Ecto neural progenitor cell (in vitro differentiated cells): ENCODE measurements around the gene TSSK6.

Source experiments
- DNase-seq: peaks from one replicate; pipeline ENCODE4 v3.0.0-alpha.2; 2018; ENCODE audit warnings: low spot score

TSSK6 gene

GRCh38 chr19:19544954-19545591 is 29.7 kb upstream of the TSSK6 start:
- DNase-seq = no peak

GRCh38 chr19:19544257-19544953 is 29.1 kb upstream of the TSSK6 start:
- DNase-seq = no peak

- no peak for DNase-seq
Measured at GRCh38 chr19:19543640-19544039, 28.3 kb upstream of the TSSK6 start.

DNA sequence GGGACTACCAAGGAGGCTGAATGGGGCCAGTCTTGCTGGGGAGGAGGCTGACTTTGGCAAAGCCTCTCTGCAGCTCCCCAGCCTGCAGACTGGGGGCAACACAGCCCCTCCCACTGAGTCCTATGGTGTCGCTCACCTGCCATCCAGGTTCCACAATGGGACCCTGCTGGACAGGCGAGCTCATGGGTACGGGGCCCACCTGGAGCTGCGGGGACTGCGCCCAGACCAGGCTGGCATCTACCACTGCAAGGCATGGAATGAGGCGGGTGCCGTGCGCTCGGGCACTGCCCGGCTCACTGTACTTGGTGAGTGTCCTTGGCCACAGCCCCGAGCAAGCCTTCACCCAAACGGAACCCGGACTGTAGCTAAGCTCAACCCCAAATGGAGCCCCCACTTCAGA is 27.8 kb upstream of the TSSK6 start:
- DNase-seq = no peak

DNA sequence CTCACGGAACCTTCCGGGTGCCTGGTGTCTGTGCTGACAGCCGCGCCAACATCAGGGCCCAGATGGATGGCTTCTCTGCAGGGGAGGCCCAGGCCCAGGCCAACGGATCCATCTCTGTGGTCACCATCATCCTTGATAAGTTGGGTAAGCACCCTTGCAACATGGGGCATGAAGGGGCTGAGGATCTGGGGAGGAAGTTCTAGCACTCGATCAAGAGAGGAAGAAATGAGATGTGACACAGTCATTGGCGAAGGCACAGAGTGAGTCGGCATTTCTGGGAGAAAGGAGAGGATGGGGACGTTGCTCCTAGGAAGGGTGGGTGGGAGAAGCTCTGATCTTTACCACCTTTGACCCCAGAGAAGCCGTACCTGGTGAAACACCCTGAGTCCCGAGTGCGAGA is 27.2 kb upstream of the TSSK6 start:
- no peak for DNase-seq

DNA sequence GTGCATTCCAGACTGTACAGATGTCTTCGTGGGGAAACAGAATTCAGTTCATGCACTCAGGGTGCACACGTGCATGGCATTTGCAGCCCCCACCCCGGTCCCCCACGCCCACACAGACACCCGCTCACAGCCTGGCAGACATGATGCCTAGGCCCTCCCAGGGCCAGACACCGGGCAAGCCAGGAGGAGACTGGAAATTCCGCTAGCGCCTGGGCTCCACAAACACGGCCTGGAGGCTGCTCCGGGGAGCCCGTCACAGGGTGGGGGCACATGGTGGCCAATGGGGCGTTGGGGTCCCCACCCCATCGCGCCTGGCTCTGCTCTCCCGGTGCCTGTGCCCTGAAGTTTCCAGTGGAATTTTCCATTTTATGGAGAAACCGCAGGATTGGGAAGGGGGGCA is 26.3 kb upstream of the TSSK6 start:
- DNase-seq = no peak

- peak; percentile 82 for DNase-seq
Measured at GRCh38 chr19:19540715-19541515, 25.6 kb upstream of the TSSK6 start.

- peak; percentile 79 for DNase-seq
Measured at GRCh38 chr19:19540064-19540714, 24.8 kb upstream of the TSSK6 start.

DNA sequence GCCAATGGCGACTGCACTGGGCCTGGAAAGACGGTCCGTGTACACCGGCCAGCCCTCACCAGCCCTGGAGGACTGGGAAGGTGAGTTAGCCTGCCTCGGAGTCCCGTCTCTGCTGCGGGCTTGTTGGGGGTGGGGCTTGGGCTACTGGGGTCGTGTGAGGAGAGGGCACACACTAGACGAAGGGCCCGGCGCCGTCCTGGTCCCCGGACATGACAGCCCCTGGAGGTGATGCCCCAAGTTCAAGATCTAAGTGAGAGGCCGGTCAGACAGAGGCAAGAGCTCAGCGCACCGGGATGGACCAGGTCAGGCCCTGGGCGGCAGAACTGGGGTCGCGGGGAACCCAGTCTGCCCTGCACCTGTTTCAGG is 24.3 kb upstream of the TSSK6 start:
- no peak for DNase-seq

GRCh38 chr19:19538785-19539166 is 23.4 kb upstream of the TSSK6 start:
- no peak for DNase-seq

DNA sequence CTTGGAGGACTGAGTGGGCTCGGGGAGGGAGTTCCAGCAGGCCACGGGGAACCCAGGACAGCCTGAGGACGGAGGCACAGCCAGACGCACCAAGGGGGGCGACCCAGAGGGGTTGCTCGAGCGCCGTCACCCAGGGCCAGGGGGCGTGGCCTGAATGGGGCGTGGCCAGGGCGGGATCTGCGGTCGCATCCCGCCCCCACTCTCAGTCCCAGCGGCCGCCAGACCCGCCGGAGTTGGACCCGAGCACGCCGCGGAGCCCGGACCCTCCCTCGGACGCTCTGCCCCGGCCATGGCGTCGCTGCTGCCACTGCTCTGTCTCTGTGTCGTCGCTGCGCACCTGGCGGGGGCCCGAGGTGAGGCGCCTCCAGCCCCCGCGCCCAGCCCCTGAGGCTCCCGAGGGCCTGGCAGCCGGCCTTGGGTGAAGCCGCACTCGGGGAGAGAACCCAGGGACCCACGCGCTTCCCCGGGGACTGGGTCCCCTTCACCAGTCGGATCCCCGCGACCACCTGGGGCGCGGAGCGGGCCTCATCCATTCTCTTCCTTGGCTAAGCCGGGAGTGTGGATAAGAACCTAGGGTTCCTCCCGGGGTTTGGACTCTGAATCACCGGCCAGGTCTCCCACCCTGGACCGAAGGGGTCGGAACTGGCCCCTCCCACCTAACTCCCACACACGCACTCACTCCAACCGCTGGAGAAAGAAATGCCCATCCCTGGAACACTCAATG is 22.9 kb upstream of the TSSK6 start, which contains the start of gene CILP2:
Gene CILP2, plus strand, starts transcription at position 205 of the 724 bp plus-strand sequence. Its CDS starts 85 bp downstream, at position 290.
- peak; percentile 84 for DNase-seq

DNA sequence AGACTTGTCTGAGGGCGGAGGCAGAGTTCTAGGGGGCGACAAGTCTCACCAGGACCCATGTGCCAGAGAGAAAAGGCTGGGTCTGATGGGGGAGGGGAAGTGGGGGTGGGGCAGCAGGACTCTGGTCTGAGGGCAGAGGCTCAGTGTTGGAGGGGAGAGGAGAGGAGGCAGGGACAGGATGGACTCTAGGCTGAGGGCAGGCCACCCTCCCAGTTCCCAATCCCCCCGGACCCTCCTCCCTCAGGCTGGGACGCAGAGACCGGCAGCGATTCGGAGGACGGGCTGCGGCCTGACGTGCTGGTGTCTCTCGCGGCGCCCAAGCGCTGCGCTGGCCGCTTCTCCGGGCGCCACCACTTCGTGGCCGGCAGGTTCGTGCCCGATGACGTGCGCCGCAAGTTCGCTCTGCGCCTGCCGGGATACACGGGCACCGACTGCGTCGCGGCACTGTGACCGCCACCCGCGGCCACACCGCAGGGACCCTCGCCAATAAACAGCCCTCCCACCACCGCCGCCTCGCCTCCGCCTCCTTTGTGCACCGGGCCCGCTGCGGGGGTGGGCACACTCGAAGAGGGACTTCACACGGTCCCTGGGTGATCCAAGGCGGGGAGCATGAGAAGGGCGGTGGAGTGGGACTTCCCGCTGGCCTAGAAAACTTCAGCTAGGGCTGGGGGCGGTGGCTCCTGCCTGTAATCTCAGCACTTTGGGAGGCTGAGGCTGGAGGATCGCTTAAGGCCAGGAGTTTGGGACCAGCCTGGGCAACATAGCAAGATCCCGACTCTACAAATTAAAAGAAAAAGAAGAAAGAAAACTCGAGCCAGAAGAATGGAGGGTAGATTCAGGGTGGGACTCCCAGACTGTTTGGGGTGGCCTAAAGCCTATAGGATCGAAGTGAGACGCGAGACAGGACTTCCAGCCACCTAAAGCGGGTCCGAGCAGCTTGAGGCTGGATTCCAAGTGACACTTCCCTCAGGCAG is 22.0 kb upstream of the TSSK6 start:
- no peak for DNase-seq

GRCh38 chr19:19535311-19536191 is 20.2 kb upstream of the TSSK6 start:
- DNase-seq = no peak

DNA sequence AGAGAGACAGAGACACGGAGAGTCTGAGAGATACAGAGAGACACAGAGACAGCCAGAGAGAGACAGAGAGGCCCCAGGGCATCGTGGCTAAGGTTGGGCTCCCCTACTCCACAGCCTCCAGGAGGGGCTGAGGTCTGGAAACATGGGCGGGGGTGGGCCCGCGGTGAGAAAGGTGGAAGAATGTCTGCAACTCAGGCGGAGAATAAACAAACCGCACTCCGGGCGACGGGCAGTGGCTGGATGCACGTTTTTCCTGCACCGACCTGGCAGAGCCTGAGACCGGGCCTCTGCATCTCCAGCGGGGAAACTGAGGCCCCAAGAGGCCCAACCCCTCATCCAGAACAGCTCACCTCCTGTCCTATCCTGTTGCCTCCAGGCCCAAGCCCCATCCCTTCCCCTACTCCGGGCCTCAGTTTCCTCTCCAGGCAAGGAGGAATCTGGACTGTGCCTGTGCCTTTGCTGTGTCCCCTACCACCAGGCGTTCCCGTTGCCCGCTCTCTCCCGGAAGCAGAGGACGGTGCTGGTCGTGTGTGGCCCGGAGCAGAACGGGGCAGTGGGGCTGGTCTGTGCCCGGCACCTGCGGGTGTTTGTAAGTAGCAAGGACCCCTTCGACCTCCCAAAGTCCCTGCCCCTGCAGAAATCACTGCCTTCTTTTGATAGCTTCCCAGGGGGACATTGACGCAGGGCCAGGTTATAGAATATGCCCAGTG is 19.4 kb upstream of the TSSK6 start:
- DNase-seq = no peak

DNA sequence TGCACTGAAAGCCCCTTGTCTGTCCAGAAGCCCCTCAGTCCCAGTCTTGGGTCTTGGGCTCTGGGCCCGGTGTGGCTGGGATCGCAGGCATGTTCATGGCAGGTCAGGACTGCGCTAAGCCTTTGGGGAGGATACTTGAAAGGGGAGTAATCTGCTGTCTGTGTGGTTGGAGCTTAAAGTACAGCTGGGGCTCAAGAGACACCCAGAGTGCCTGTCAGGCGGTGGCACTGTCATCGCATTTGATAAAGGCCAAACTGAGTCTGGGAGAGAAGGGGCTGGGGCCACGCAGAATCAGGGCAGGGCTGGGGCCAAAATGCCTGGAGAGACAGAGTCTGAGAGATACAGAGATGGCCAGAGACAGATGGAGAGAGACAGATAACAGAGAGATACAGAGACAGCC is 18.5 kb upstream of the TSSK6 start:
- DNase-seq = no peak

- DNase-seq = no peak
Measured at GRCh38 chr19:19532806-19533701, 17.7 kb upstream of the TSSK6 start.

DNA sequence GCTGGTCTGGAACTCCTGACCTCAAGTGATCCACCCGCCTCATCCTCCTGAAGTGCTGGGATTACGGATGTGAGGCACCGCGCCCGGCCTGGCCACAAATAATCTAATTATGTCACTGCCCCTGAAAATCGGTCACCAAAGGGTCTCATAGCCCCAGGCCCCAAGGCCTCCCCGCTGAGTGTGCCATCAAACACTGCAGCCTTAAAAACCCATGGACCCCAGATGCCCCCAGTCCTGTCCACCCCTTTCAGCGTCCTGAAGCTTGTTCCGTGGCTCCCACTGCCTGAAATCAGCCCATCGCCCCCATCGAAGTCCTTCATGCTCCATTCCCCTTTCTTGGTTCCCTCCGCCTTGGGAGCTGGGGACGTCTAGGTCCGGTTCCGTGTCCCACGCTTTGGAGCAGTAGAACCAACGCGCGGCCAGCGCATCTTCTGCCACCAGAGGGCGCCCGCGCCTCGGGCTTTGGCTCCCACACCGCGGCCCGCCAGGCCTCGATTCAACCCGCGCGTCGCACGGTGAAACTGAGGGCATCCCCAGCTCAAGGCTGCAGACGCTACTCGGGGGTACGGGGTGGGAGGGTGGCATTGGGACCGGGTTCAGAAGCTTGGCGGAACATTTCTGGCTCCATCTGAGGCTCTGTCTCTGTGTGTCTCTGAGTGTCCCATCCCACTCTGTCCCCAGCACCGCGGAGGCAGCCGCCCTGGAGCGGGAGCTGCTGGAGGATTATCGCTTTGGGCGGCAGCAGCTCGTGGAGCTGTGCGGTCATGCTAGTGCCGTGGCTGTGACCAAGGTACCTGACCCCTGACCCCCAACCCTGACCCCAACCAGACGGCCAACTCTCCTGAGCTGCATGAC is 16.8 kb upstream of the TSSK6 start:
- DNase-seq = peak; percentile 88
